SK-N-SH (cell line): ENCODE results near the gene CFHR4. TPM values are rescaled to one million over a fixed set of nuclear protein-coding genes. Genes with fewer than 3 reads are reported as not detected.

Experiments
- CTCF ChIA-PET: fragments of 300-600, 350-600 bp; formaldehyde crosslinking; extraction: SDS; loops from one replicate; lab custom pipeline; 2021; lab: Yijun Ruan, JAX
- POLR2A ChIA-PET: fragments of 350-600 bp; sonication (Branson Sonifier 250); formaldehyde crosslinking; extraction: SDS; loops from one replicate; lab custom pipeline; 2020; ENCODE audit warnings: antibody characterized with exemption, inconsistent platforms; lab: Yijun Ruan, JAX
- DNase-seq: peaks from one replicate; pipeline ENCODE4 v3.0.0; 2012
- H2AFZ ChIP-seq: fragments of 200-600 bp; sonication (generic); 2 replicates; pipeline ENCODE4 v1.8.1; 2016; ENCODE audit warnings: antibody characterized with exemption, mild to moderate bottlenecking, low read depth
- H3F3A ChIP-seq: fragments of 200-600 bp; sonication (generic); replicated peaks from 2 replicates; pipeline ENCODE3; 2016; ENCODE audit warnings: antibody characterized with exemption, mild to moderate bottlenecking; ENCODE audit not compliant: insufficient read depth
- H3K27ac ChIP-seq, 2 experiments: fragments of 200-500 bp in 1 of 2; fragments of 200-600 bp in 1 of 2; sonication (Bioruptor generic) in 1 of 2; sonication (generic), shearing (Covaris generic) in 1 of 2; 2 replicates each; pipeline versions ENCODE4 v1.5.1 to v1.6.1; 2014 to 2016; ENCODE audit warnings: low read depth in 2 of 2, inconsistent platforms in 1 of 2, low read length in 1 of 2, mild to moderate bottlenecking in 1 of 2, mixed read lengths in 1 of 2
- H3K27me3 ChIP-seq: fragments of 200-600 bp; sonication (generic), shearing (Covaris generic); 2 replicates; pipeline ENCODE4 v1.6.1; 2016; ENCODE audit warnings: mixed run types; ENCODE audit not compliant: insufficient read depth
- H3K36me3 ChIP-seq, 2 experiments: fragments of 200-500 bp in 1 of 2; fragments of 200-600 bp in 1 of 2; sonication (Bioruptor generic) in 1 of 2; sonication (generic) in 1 of 2; replicated peaks in 1 of 2; 2 replicates each; pipeline versions ENCODE3 to v1.5.1; 2014 to 2016; ENCODE audit warnings: low read length in 1 of 2, mild to moderate bottlenecking in 1 of 2; ENCODE audit not compliant: insufficient read depth in 2 of 2, control insufficient read depth in 1 of 2
- H3K4me1 ChIP-seq, 2 experiments: fragments of 200-500 bp in 1 of 2; fragments of 200-600 bp in 1 of 2; sonication (Bioruptor generic) in 1 of 2; sonication (generic), shearing (Covaris generic) in 1 of 2; 2 replicates each; pipeline versions ENCODE4 v1.5.1 to v1.6.1; 2014 to 2016; ENCODE audit warnings: low read depth in 1 of 2, low read length in 1 of 2, mixed run types in 1 of 2; ENCODE audit not compliant: insufficient read depth in 2 of 2, control insufficient read depth in 1 of 2
- H3K4me2 ChIP-seq: fragments of 200-600 bp; sonication (generic), shearing (Covaris generic); 2 replicates; pipeline ENCODE4 v1.6.1; 2017; ENCODE audit warnings: mixed run types
- H3K4me3 ChIP-seq, 2 experiments: fragments of 200-500 bp in 1 of 2; fragments of 200-600 bp in 1 of 2; sonication (Bioruptor generic) in 1 of 2; sonication (generic), shearing (Covaris generic) in 1 of 2; 2 replicates each; pipeline versions ENCODE4 v1.5.1 to v1.8.1; 2014 to 2016; ENCODE audit warnings: low read depth in 2 of 2, inconsistent platforms in 1 of 2, low read length in 1 of 2, mild to moderate bottlenecking in 1 of 2, mixed read lengths in 1 of 2, moderate library complexity in 1 of 2
- H3K79me2 ChIP-seq: fragments of 200-600 bp; sonication (generic); 2 replicates; pipeline ENCODE4 v1.8.1; 2017; ENCODE audit warnings: mild to moderate bottlenecking; ENCODE audit not compliant: insufficient read depth
- H3K9ac ChIP-seq: fragments of 200-600 bp; sonication (generic); 2 replicates; pipeline ENCODE4 v1.6.1; 2017; ENCODE audit warnings: mixed run types
- H3K9me2 ChIP-seq: fragments of 200-600 bp; sonication (generic); 2 replicates; pipeline ENCODE4 v1.6.1; 2017; ENCODE audit warnings: mixed run types
- H3K9me3 ChIP-seq: fragments of 200-600 bp; sonication (generic); 2 replicates; pipeline ENCODE4 v1.6.1; 2017; ENCODE audit warnings: mixed run types, mild to moderate bottlenecking, moderate library complexity
- H4K20me1 ChIP-seq: fragments of 200-600 bp; sonication (generic); 2 replicates; pipeline ENCODE4 v1.6.1; 2017; ENCODE audit warnings: mild to moderate bottlenecking, mixed run types; ENCODE audit not compliant: insufficient read depth
- CHD2 ChIP-seq: fragments of 150-350 bp; IDR thresholded peaks from 2 replicates; pipeline ENCODE4 v1.6.1; 2018; ENCODE audit warnings: low read length; ENCODE audit not compliant: partially characterized antibody
- EP300 ChIP-seq, 2 experiments: IDR thresholded peaks; 2 replicates each; pipeline versions ENCODE4 v1.4.0 to v1.6.1; 2012; ENCODE audit warnings: borderline replicate concordance in 1 of 2, low read depth in 1 of 2, low read length in 1 of 2
- FOSL2 ChIP-seq: IDR thresholded peaks from 2 replicates; pipeline ENCODE4 v1.4.0; 2012; ENCODE audit warnings: low read depth, mild to moderate bottlenecking, moderate library complexity, borderline replicate concordance
- FOXM1 ChIP-seq: IDR thresholded peaks from 2 replicates; pipeline ENCODE4 v1.4.0; 2012; ENCODE audit warnings: low read depth, mild to moderate bottlenecking
- GABPA ChIP-seq: IDR thresholded peaks from 2 replicates; pipeline ENCODE4 v1.4.0; 2012; ENCODE audit warnings: low read depth, mild to moderate bottlenecking
- GATA2 ChIP-seq: sonication (generic); formaldehyde crosslinking; IDR thresholded peaks from 2 replicates; pipeline ENCODE4 v1.5.0; 2020; ENCODE audit warnings: mild to moderate bottlenecking, missing genetic modification reagents
- MEF2A ChIP-seq: IDR thresholded peaks from 2 replicates; pipeline ENCODE4 v1.4.0; 2012; ENCODE audit warnings: low read depth, borderline replicate concordance
- MXI1 ChIP-seq: IDR thresholded peaks from 2 replicates; pipeline ENCODE4 v1.6.1; 2012; ENCODE audit warnings: mild to moderate bottlenecking, low read depth, low read length, improper control_type of control experiment
- NRF1 ChIP-seq: IDR thresholded peaks from 2 replicates; pipeline ENCODE4 v1.6.1; 2012; ENCODE audit warnings: low read depth, mild to moderate bottlenecking, low read length
- RCOR1 ChIP-seq: fragments of 150-350 bp; IDR thresholded peaks from 2 replicates; pipeline ENCODE4 v1.6.1; 2017; ENCODE audit warnings: antibody characterized with exemption, low read length
- RFX5 ChIP-seq: IDR thresholded peaks from 2 replicates; pipeline ENCODE4 v1.6.1; 2012; ENCODE audit warnings: mild to moderate bottlenecking, improper control_type of control experiment, low read length
- SIN3A ChIP-seq: IDR thresholded peaks from 2 replicates; pipeline ENCODE4 v1.6.1; 2012; ENCODE audit warnings: low read depth, mild to moderate bottlenecking, low read length, moderate library complexity, borderline replicate concordance
- TCF12 ChIP-seq: IDR thresholded peaks from 2 replicates; pipeline ENCODE4 v1.4.0; 2012
- TEAD4 ChIP-seq: IDR thresholded peaks from 2 replicates; pipeline ENCODE4 v1.4.0; 2012; ENCODE audit warnings: mild to moderate bottlenecking, borderline replicate concordance; ENCODE audit not compliant: insufficient read depth
- YY1 ChIP-seq: IDR thresholded peaks from 2 replicates; pipeline ENCODE4 v1.4.0; 2012; ENCODE audit warnings: low read depth, mild to moderate bottlenecking
- WGBS: methylation state at CpG from one replicate; pipeline ENCODE4 v1.1.6; 2017; ENCODE audit warnings: low lambda C conversion rate; 5-methylcytosine and 5-hydroxymethylcytosine counted together
- polyA plus RNA-seq, 3 experiments: library from polyadenylated mRNA; depleted of rRNA; stranded (reverse); fragments of >200 nt; gene quantifications; 2 replicates each; pipeline ENCODE4 v1.2.3, GENCODE V29; 2012
- TF ChIP-seq, protein P1 (sequence below): IDR thresholded peaks from 2 replicates; pipeline ENCODE4 v1.6.1; 2012; ENCODE audit warnings: mild to moderate bottlenecking, low read depth, low read length, moderate library complexity
- TF ChIP-seq, protein P2 (sequence below): IDR thresholded peaks from 2 replicates; pipeline ENCODE4 v1.4.0; 2012; ENCODE audit warnings: low read depth, borderline replicate concordance
- TF ChIP-seq, protein P3 (sequence below): IDR thresholded peaks from 2 replicates; pipeline ENCODE4 v1.4.0; 2012; ENCODE audit warnings: low read depth, borderline replicate concordance
- TF ChIP-seq, protein P4 (sequence below): IDR thresholded peaks from 2 replicates; pipeline ENCODE4 v1.4.0; 2012; ENCODE audit warnings: low read depth
- TF ChIP-seq, protein P5 (sequence below): fragments of 150-350 bp; IDR thresholded peaks from 2 replicates; pipeline ENCODE4 v1.6.1; 2016; ENCODE audit warnings: mild to moderate bottlenecking, low read depth, low read length

Gene CFHR4
- polyA plus RNA-seq, 1 of the 3 experiments (the other 2 are of a cell fraction) = 0.03 TPM

DNA sequence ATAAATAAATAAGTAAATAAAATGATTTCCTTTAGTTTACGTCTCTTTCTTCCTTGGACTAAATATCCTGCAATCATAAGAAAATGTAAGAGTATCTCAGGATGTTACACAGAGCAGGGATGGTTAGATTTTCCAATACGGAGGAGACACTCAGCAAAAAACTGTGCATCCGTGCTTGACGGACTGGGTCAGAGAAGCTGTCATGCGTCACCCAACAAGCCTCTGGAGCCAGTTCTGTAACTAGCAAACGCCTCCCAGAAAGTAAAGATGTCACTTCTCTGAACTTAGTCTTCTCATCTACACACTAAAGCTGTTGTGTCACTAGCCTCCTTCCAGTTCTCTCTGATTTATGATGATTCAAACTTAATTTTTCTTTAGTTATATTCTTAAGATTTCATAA, 3.4 kb downstream of the CFHR4 start:
- Histone ChIP-seq H4K20me1 (no peaks in the 10 kb centered on the region), H3K27ac (no peak overlapping the region), H3K36me3 (peaks cover 0 to 4% of the 10 kb centered on the region in 2 experiments), H2AFZ (0 out of 2 replicates have a peak overlapping the region, but pooled peaks have one; percentile 52), H3K9me3 (no peaks in the 10 kb centered on the region), H3K4me3 (no peak overlapping the region), H3K9ac (no peak overlapping the region), H3K79me2 (no peaks in the 10 kb centered on the region), H3F3A (no peaks in the 10 kb centered on the region), H3K4me2 (no peak overlapping the region), H3K4me1 (no peaks in the 10 kb centered on the region), H3K27me3 (no peaks in the 10 kb centered on the region), H3K9me2 (no peaks in the 10 kb centered on the region)
- no peak for DNase-seq
- CTCF ChIA-PET = no interaction called here
- 44% methylated on average over 6 of the region's 6 CpGs for WGBS
- TF ChIP-seq YY1 = no peak
- TF ChIP-seq TCF12 = no peak
- TF ChIP-seq, protein P1, sequence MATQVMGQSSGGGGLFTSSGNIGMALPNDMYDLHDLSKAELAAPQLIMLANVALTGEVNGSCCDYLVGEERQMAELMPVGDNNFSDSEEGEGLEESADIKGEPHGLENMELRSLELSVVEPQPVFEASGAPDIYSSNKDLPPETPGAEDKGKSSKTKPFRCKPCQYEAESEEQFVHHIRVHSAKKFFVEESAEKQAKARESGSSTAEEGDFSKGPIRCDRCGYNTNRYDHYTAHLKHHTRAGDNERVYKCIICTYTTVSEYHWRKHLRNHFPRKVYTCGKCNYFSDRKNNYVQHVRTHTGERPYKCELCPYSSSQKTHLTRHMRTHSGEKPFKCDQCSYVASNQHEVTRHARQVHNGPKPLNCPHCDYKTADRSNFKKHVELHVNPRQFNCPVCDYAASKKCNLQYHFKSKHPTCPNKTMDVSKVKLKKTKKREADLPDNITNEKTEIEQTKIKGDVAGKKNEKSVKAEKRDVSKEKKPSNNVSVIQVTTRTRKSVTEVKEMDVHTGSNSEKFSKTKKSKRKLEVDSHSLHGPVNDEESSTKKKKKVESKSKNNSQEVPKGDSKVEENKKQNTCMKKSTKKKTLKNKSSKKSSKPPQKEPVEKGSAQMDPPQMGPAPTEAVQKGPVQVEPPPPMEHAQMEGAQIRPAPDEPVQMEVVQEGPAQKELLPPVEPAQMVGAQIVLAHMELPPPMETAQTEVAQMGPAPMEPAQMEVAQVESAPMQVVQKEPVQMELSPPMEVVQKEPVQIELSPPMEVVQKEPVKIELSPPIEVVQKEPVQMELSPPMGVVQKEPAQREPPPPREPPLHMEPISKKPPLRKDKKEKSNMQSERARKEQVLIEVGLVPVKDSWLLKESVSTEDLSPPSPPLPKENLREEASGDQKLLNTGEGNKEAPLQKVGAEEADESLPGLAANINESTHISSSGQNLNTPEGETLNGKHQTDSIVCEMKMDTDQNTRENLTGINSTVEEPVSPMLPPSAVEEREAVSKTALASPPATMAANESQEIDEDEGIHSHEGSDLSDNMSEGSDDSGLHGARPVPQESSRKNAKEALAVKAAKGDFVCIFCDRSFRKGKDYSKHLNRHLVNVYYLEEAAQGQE = no peak
- TF ChIP-seq NRF1 = no peak
- TF ChIP-seq, protein P2, sequence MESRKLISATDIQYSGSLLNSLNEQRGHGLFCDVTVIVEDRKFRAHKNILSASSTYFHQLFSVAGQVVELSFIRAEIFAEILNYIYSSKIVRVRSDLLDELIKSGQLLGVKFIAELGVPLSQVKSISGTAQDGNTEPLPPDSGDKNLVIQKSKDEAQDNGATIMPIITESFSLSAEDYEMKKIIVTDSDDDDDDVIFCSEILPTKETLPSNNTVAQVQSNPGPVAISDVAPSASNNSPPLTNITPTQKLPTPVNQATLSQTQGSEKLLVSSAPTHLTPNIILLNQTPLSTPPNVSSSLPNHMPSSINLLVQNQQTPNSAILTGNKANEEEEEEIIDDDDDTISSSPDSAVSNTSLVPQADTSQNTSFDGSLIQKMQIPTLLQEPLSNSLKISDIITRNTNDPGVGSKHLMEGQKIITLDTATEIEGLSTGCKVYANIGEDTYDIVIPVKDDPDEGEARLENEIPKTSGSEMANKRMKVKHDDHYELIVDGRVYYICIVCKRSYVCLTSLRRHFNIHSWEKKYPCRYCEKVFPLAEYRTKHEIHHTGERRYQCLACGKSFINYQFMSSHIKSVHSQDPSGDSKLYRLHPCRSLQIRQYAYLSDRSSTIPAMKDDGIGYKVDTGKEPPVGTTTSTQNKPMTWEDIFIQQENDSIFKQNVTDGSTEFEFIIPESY = no peak
- TF ChIP-seq EP300 (IDR thresholded peaks at IDR 0.05; ENCODE audit: borderline replicate concordance in 1 of 2, low read depth in 1 of 2, low read length in 1 of 2) = no peak
- TF ChIP-seq, protein P3, sequence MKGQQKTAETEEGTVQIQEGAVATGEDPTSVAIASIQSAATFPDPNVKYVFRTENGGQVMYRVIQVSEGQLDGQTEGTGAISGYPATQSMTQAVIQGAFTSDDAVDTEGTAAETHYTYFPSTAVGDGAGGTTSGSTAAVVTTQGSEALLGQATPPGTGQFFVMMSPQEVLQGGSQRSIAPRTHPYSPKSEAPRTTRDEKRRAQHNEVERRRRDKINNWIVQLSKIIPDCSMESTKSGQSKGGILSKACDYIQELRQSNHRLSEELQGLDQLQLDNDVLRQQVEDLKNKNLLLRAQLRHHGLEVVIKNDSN = no peak
- TF ChIP-seq, all 33 proteins: peak for 0
- POLR2A ChIA-PET = no interaction called here

DNA sequence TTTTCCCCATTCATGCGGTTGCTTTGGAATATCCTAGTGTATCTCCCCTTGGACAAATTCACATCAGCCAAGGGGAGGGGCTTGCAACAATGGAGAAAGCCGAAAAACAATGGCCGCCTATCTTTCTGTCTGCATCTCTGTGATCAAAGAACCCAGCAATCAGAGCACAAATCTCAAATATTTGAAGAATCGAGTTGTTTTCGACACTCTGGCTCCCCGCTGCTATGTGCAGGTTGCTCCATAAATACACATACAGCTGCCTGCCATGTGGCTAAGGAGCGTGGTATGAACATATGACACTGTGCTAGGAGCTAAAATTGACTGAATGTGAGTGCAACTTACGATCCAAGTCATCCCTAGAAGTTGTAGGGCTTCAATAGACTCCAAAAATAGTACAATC, 8.5 kb downstream of the CFHR4 start:
- H3K9me2 ChIP-seq = no peaks in the 10 kb centered on the region
- CTCF ChIA-PET = no interaction called here
- no peak overlapping the region for H3K4me2 ChIP-seq
- H4K20me1 ChIP-seq = no peaks in the 10 kb centered on the region
- H3K79me2 ChIP-seq = no peaks in the 10 kb centered on the region
- H3K27me3 ChIP-seq = no peaks in the 10 kb centered on the region
- no peaks in the 10 kb centered on the region for H3F3A ChIP-seq
- no peak overlapping the region for H3K27ac ChIP-seq
- POLR2A ChIA-PET = no interaction called here
- no peak overlapping the region for H2AFZ ChIP-seq
- no peak overlapping the region for H3K9ac ChIP-seq
- no peaks in the 10 kb centered on the region for H3K9me3 ChIP-seq
- H3K4me3 ChIP-seq = no peak overlapping the region
- peaks cover 0 to 4% of the 10 kb centered on the region in 2 experiments for H3K36me3 ChIP-seq
- DNase-seq = no peak
- WGBS = 47% methylated on average over 8 of the region's 8 CpGs
- H3K4me1 ChIP-seq = no peaks in the 10 kb centered on the region; a peak in 1 of 4 replicates
- no peak for TF ChIP-seq RFX5
- no peak for TF ChIP-seq FOXM1
- TF ChIP-seq, protein P4, sequence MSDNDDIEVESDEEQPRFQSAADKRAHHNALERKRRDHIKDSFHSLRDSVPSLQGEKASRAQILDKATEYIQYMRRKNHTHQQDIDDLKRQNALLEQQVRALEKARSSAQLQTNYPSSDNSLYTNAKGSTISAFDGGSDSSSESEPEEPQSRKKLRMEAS = no peak
- TF ChIP-seq GABPA = no peak
- no peak for TF ChIP-seq RCOR1
- TF ChIP-seq SIN3A = no peak
- no peak for TF ChIP-seq NRF1
- TF ChIP-seq GATA2 (CRISPR knock-in tag) = no peak
- TF ChIP-seq, protein P3 = no peak
- TF ChIP-seq CHD2 = no peak
- no peak for TF ChIP-seq FOSL2
- TF ChIP-seq MEF2A = no peak
- TF ChIP-seq MXI1 = no peak
- no peak for TF ChIP-seq TEAD4
- TF ChIP-seq TCF12 = no peak
- TF ChIP-seq, protein P5, sequence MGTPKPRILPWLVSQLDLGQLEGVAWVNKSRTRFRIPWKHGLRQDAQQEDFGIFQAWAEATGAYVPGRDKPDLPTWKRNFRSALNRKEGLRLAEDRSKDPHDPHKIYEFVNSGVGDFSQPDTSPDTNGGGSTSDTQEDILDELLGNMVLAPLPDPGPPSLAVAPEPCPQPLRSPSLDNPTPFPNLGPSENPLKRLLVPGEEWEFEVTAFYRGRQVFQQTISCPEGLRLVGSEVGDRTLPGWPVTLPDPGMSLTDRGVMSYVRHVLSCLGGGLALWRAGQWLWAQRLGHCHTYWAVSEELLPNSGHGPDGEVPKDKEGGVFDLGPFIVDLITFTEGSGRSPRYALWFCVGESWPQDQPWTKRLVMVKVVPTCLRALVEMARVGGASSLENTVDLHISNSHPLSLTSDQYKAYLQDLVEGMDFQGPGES = no peak
